HG02981 (cell line): Measurements from ENCODE around the gene RPP21.

Experiments
- ATAC-seq: cut with Tn5 transposase; IDR thresholded peaks from one replicate; pipeline ENCODE4 v1.9.1; 2021; ENCODE audit warnings: mild to moderate bottlenecking, moderate library complexity; ENCODE audit not compliant: unreplicated experiment

Gene RPP21

DNA sequence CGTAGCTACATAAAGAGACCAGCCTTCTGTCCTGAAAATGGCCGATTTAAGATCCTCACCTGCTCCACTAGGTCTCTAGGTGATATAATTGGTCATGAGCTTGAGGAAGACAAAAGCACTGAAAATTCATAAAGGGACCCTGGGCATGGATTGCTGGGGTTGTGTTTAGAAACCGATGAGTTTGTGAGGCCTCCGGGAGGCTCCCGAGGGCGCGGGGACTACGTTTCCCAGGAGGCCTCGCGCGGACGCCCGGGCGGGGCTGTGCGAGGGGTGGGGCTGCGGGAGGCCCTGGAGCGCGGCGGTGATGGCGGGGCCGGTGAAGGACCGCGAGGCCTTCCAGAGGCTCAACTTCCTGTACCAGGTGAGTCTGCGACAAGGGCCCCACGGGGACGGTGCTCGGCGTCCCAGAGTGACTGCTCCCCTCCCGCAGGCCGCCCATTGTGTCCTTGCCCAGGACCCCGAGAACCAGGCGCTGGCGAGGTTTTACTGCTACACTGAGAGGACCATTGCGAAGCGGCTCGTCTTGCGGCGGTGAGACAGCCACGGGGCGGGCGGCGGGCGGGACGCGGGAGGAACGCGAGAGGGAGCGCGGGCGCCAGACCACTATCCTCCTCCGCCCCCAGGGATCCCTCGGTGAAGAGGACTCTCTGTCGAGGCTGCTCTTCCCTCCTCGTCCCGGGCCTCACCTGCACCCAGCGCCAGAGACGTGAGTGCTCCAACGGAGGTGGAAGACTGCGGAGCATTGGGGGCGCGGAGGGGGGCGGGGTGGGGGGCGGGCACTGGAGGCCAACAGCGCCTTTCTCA lies at the start of gene RPP21:
Gene RPP21, plus strand, starts transcription at position 289 of the 804 bp plus-strand sequence. Its CDS starts 16 bp downstream, at position 305.
- peak; percentile 88 for ATAC-seq

DNA sequence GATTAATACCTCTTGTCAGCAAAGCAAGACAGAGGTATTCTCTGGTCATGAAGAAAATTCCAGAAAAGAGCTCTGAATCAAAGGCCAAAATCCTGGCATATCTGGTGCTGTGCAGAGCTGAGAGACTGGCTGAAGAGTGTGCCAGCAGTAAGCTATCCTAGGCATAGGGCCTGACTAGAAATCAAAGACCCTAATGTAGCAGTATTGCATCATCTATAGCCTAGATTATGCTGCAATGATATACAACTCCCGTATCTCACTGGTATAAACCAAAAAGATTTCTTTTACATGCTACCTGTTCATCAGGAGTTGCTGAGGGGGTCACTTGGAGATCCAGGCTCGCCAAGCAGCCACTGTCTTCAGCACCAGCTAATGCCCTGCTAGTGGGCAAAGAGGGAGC lies 49.1 kb upstream of the RPP21 start:
- no peak for ATAC-seq

DNA sequence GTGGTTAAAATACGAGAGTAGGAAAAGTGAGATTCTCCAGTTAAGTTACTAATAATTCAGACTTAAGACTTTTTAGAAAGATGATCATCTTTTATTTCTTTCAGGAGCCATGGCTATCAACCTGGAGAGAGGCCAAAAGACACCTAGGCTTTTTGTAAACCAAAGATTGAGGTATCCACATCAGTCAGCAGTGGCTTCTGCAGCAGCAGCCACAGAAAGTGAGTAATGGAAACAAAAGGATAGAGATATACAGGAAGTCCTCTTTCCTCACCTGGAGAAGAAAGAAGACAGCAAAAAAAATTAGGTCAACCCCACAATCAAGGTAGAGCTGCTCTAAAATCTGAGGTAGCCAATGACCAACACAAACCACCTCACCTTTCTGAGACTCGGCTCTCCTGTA lies 41.0 kb upstream of the RPP21 start:
- ATAC-seq = no peak

DNA sequence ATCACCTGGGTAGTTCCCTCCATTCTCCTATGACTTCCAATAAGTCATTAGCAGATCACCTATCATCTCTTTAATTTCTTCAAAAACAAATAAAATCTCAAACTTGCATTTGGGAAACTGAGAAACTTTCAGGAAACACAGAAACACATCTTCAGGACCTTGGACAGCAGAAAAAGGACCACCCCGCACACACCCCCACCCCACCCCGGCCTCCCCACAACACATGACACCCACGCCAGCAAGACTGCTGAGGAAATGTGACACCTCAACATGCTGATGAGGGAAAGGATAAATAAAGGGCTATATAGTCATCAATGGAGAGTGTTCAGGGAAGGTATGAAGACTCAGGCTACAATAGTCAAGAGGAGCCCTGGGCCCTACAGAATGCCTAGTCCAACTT lies 33.9 kb upstream of the RPP21 start:
- no peak for ATAC-seq

- no peak for ATAC-seq
These were observed 33.3 kb upstream of the RPP21 start for GRCh38 chr6:30311671-30312070.

GRCh38 chr6:30312266-30312665 lies 32.7 kb upstream of the RPP21 start:
- ATAC-seq = no peak

GRCh38 chr6:30312676-30313321 lies 32.2 kb upstream of the RPP21 start:
- ATAC-seq = no peak

- ATAC-seq = no peak
These were observed 29.8 kb upstream of the RPP21 start for GRCh38 chr6:30315156-30315555.

GRCh38 chr6:30317913-30318589 lies 26.9 kb upstream of the RPP21 start:
- no peak for ATAC-seq

- no peak for ATAC-seq
These were observed 25.7 kb upstream of the RPP21 start for GRCh38 chr6:30319146-30319835.

- no peak for ATAC-seq
These were observed 23.1 kb upstream of the RPP21 start for GRCh38 chr6:30321692-30322388.

GRCh38 chr6:30322527-30323501 lies 22.1 kb upstream of the RPP21 start:
- no peak for ATAC-seq

DNA sequence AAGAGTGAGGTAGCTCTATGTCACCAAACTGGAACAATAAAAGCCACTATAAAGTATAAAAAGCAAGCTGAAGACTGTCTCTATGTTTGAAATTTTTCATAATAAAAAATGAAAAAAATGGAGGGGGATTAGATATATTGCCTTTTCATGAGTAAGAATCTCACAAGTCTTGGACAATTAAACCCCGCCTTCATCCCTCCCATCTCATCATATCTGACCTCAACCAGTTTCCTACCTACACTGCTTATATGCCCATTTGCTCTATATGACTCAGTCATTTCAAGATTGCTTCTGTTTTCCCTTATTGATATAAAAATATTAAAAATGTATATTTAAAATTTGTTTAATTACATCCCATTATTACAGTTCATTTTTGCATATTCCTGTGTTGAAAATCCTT lies 21.1 kb upstream of the RPP21 start:
- no peak for ATAC-seq

DNA sequence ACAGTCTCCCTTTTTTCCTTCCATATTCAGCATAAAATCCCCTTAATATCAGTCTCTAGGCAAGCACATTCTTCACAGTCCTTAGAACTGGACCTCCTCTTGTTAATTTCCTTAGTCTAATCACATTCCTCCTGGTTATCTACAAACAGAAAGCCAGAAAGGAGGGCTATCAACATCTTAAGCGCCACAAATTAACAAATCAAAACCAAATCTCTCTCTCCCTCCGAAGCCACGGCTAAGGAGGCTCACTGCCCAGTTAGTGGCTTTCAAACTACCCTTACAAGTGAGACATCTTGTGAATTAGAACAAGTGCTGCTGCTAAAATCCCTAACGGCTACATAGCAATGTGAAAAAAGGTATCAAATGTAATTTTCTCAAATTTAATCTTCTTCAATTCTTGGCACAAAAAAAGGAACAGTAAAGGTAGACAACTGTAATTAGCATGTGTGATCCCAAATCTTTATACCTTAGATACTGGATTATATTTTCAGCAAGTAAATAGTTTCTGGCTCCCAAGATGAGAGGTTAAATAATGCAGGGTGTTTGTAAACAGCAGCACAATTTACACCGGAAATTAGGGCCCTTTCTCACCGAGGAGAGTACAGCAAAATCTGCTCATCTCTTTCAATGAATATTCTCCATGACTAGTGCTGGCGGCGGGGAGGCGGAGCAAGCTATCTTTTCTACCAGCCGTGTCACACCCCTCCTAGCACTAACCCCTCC lies 19.6 kb upstream of the RPP21 start:
- ATAC-seq = no peak

- peak; percentile 32 for ATAC-seq
These were observed 19.0 kb upstream of the RPP21 start for GRCh38 chr6:30325873-30326525.

DNA sequence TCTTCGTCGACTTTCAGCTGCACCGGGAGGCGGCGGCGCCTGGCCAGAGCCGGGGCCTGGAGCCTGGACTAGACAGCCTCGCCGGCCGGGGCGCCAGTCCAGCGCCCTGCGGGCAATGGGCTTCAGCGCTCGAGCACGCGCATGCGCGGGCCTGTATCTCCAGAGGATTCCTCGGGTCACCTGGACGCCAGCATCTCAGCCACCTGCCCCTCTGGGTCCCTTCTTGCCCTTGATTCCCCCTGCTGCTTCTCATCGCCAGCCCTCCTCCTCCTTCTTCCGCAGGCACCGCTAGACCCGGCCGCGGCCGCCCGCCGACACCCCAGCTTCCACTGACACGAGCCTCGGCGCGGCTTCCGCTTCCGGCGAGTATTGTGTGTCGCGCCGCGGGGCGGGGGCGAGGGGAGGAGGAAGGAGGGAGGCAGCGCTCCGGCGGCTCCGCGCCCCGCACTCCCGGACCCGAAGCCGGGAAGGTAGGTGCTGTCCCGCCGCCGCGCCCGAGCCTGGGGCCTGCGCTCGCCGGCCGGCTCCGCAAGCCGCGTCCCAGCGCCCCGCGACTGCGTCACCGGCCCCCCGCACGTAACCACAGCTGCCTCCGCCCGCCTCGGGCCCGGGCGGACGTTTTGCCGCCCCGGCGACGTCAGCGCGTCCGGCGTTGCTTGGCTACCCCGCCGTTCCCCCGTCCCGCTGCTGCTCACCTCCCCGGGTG lies 18.3 kb upstream of the RPP21 start, which contains the start of gene TRIM39:
Gene TRIM39, plus strand, starts transcription at position 402 of the 706 bp plus-strand sequence. CDS start 2,391 bp downstream, outside the sequence.
- ATAC-seq = peak; percentile 75

DNA sequence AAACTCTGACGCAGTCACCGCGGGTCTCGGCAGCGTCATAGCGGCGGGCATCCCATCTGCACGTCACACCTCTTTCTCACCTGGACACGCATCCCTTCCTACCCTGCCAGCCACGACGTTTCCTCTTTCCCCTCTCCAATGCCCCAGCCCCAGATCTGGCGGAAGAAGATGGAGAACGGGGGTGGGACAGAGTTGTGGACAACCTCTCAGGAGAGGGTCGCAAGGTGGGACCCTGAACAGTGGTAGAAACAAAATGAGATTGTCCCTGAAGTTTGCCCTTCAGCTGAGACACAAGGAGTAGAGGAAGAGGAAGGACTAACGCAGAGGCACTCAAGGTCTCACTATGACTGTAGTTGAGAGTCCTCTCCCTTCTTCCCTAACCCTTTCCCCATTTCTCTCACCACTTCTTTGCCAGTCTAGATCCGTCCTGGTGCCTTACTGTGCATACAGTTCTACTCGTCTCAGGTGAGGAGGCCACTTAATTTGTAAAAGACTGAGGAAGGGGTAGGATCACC lies 17.7 kb upstream of the RPP21 start:
- ATAC-seq = no peak
